HG03439 (cell line): ENCODE measurements around the gene DNAH8.
"Not testable (repeated sequence)": the region's sequence is repeated elsewhere in the genome, so short reads cannot be mapped to it uniquely, and the experiment has no call there.

Source experiments
- ATAC-seq: cut with Tn5 transposase; IDR thresholded peaks from one replicate; pipeline ENCODE4 v1.9.1; 2021; ENCODE audit warnings: mild to moderate bottlenecking, moderate library complexity; ENCODE audit not compliant: unreplicated experiment

DNAH8 gene

GRCh38 chr6:38836585-38836984, 121.5 kb downstream of the DNAH8 start:
- no peak for ATAC-seq

- no peak for ATAC-seq
Measured at GRCh38 chr6:38837101-38837500, 122.0 kb downstream of the DNAH8 start.

- no peak for ATAC-seq
Measured at GRCh38 chr6:38843798-38844197, 128.7 kb downstream of the DNAH8 start.

- ATAC-seq = no peak
Measured at GRCh38 chr6:38845931-38846330, 130.8 kb downstream of the DNAH8 start.

- no peak for ATAC-seq
Measured at GRCh38 chr6:38846361-38846760, 131.2 kb downstream of the DNAH8 start.

GRCh38 chr6:38846844-38847243, 131.7 kb downstream of the DNAH8 start:
- no peak for ATAC-seq

GRCh38 chr6:38847497-38847896, 132.4 kb downstream of the DNAH8 start:
- ATAC-seq = no peak

GRCh38 chr6:38848760-38849159, 133.6 kb downstream of the DNAH8 start:
- no peak for ATAC-seq

GRCh38 chr6:38852215-38852614, 137.1 kb downstream of the DNAH8 start:
- no peak for ATAC-seq

GRCh38 chr6:38853236-38853635, 138.1 kb downstream of the DNAH8 start:
- ATAC-seq = no peak

- no peak for ATAC-seq
Measured at GRCh38 chr6:38856492-38856891, 141.4 kb downstream of the DNAH8 start.

GRCh38 chr6:38857815-38858214, 142.7 kb downstream of the DNAH8 start:
- ATAC-seq = no peak

GRCh38 chr6:38860041-38860440, 144.9 kb downstream of the DNAH8 start:
- ATAC-seq = no peak

- no peak for ATAC-seq
Measured at GRCh38 chr6:38861926-38862401, 146.9 kb downstream of the DNAH8 start.

- ATAC-seq = no peak
Measured at GRCh38 chr6:38865521-38866174, 150.5 kb downstream of the DNAH8 start.

GRCh38 chr6:38867726-38868125, 152.6 kb downstream of the DNAH8 start:
- no peak for ATAC-seq

GRCh38 chr6:38871741-38872568, 156.8 kb downstream of the DNAH8 start:
- no peak for ATAC-seq

- no peak for ATAC-seq
Measured at GRCh38 chr6:38873001-38873400, 157.9 kb downstream of the DNAH8 start.

GRCh38 chr6:38873816-38874215, 158.7 kb downstream of the DNAH8 start:
- ATAC-seq = not testable (repeated sequence)

- ATAC-seq = no peak
Measured at GRCh38 chr6:38876475-38876874, 161.4 kb downstream of the DNAH8 start.

GRCh38 chr6:38877721-38878120, 162.6 kb downstream of the DNAH8 start:
- no peak for ATAC-seq

- no peak for ATAC-seq
Measured at GRCh38 chr6:38882157-38882556, 167.0 kb downstream of the DNAH8 start.
